ENCODE data around the gene PMEPA1. TPM values are rescaled to one million over a fixed set of nuclear protein-coding genes. Genes with fewer than 3 reads are reported as not detected.
A peak's percentile ranks its signal among the peaks of the same experiment; 100 is the strongest.

PMEPA1 gene
- polyA plus RNA-seq, 1 donor: 18.9 TPM

- H3K27ac ChIP-seq (ENCODE audit: low read length): no peak overlapping the region
- H3K4me3 ChIP-seq (ENCODE audit: low read length): no peak overlapping the region
- peaks cover 11% of the 10 kb centered on the region for H3K4me1 ChIP-seq (ENCODE audit: control insufficient read depth, insufficient read depth, low read length)
- H3K9me3 ChIP-seq (ENCODE audit: control insufficient read depth, low read depth, low read length): no peaks in the 10 kb centered on the region
- WGBS (ENCODE audit: insufficient coverage, low lambda C conversion rate): no CpG with 5 or more reads among the region's 7 CpGs
- H3K27me3 ChIP-seq (ENCODE audit: control insufficient read depth, insufficient read depth, low read length): peaks cover 5% of the 10 kb centered on the region
- peak in 1 of 2 donors; percentile 18 for DNase-seq
- H3K36me3 ChIP-seq (ENCODE audit: control insufficient read depth, insufficient read depth, low read length): no peaks in the 10 kb centered on the region
Measured at GRCh38 chr20:57749869-57750268, 40.1 kb upstream of the PMEPA1 start.

GRCh38 chr20:57749131-57749690 is 39.4 kb upstream of the PMEPA1 start:
- DNase-seq: peak in 1 of 2 donors; percentile 18
- no CpG with 5 or more reads among the region's 13 CpGs for WGBS (ENCODE audit: insufficient coverage, low lambda C conversion rate)
- Histone ChIP-seq H3K27me3 (ENCODE audit: control insufficient read depth, insufficient read depth, low read length) (peaks cover 5% of the 10 kb centered on the region), H3K36me3 (ENCODE audit: control insufficient read depth, insufficient read depth, low read length) (no peaks in the 10 kb centered on the region), H3K27ac (ENCODE audit: low read length) (peak overlapping the region; percentile 5), H3K4me3 (ENCODE audit: low read length) (no peak overlapping the region), H3K9me3 (ENCODE audit: control insufficient read depth, low read depth, low read length) (no peaks in the 10 kb centered on the region), H3K4me1 (ENCODE audit: control insufficient read depth, insufficient read depth, low read length) (peaks cover 11% of the 10 kb centered on the region)

- Histone ChIP-seq H3K27me3 (ENCODE audit: control insufficient read depth, insufficient read depth, low read length) (peaks cover 5% of the 10 kb centered on the region), H3K9me3 (ENCODE audit: control insufficient read depth, low read depth, low read length) (no peaks in the 10 kb centered on the region), H3K4me3 (ENCODE audit: low read length) (no peak overlapping the region), H3K27ac (ENCODE audit: low read length) (peak overlapping the region; percentile 6), H3K36me3 (ENCODE audit: control insufficient read depth, insufficient read depth, low read length) (no peaks in the 10 kb centered on the region), H3K4me1 (ENCODE audit: control insufficient read depth, insufficient read depth, low read length) (peaks cover 11% of the 10 kb centered on the region)
- WGBS (ENCODE audit: insufficient coverage, low lambda C conversion rate): 63% methylated on average over 5 of the region's 29 CpGs
- peak; percentile 29 to 68 for DNase-seq
Measured at GRCh38 chr20:57748601-57749130, 38.9 kb upstream of the PMEPA1 start.

GRCh38 chr20:57747861-57748481 is 38.2 kb upstream of the PMEPA1 start:
- 80% methylated on average over 2 of the region's 18 CpGs for WGBS (ENCODE audit: insufficient coverage, low lambda C conversion rate)
- peak overlapping the region; percentile 6 for H3K27ac ChIP-seq (ENCODE audit: low read length)
- no peaks in the 10 kb centered on the region for H3K36me3 ChIP-seq (ENCODE audit: control insufficient read depth, insufficient read depth, low read length)
- DNase-seq: no peak
- H3K9me3 ChIP-seq (ENCODE audit: control insufficient read depth, low read depth, low read length): no peaks in the 10 kb centered on the region
- peaks cover 5% of the 10 kb centered on the region for H3K27me3 ChIP-seq (ENCODE audit: control insufficient read depth, insufficient read depth, low read length)
- H3K4me1 ChIP-seq (ENCODE audit: control insufficient read depth, insufficient read depth, low read length): peaks cover 11% of the 10 kb centered on the region
- no peak overlapping the region for H3K4me3 ChIP-seq (ENCODE audit: low read length)

GRCh38 chr20:57746832-57747404 is 37.1 kb upstream of the PMEPA1 start:
- DNase-seq: no peak

GRCh38 chr20:57746201-57746600 is 36.4 kb upstream of the PMEPA1 start:
- H3K9me3 ChIP-seq (ENCODE audit: control insufficient read depth, low read depth, low read length): no peaks in the 10 kb centered on the region
- peaks cover 8% of the 10 kb centered on the region for H3K27me3 ChIP-seq (ENCODE audit: control insufficient read depth, insufficient read depth, low read length)
- H3K4me3 ChIP-seq (ENCODE audit: low read length): no peak overlapping the region
- no CpG with 5 or more reads among the region's 13 CpGs for WGBS (ENCODE audit: insufficient coverage, low lambda C conversion rate)
- no peak overlapping the region for H3K27ac ChIP-seq (ENCODE audit: low read length)
- H3K36me3 ChIP-seq (ENCODE audit: control insufficient read depth, insufficient read depth, low read length): no peaks in the 10 kb centered on the region
- no peak for DNase-seq
- H3K4me1 ChIP-seq (ENCODE audit: control insufficient read depth, insufficient read depth, low read length): peaks cover 11% of the 10 kb centered on the region

More at GRCh38 chr20:57746832-57747404, 37.1 kb upstream of the PMEPA1 start:
- Histone ChIP-seq H3K36me3 (ENCODE audit: control insufficient read depth, insufficient read depth, low read length) (no peaks in the 10 kb centered on the region), H3K4me1 (ENCODE audit: control insufficient read depth, insufficient read depth, low read length) (peaks cover 11% of the 10 kb centered on the region), H3K27me3 (ENCODE audit: control insufficient read depth, insufficient read depth, low read length) (peaks cover 8% of the 10 kb centered on the region), H3K9me3 (ENCODE audit: control insufficient read depth, low read depth, low read length) (no peaks in the 10 kb centered on the region), H3K27ac (ENCODE audit: low read length) (no peak overlapping the region), H3K4me3 (ENCODE audit: low read length) (no peak overlapping the region)
- WGBS (ENCODE audit: insufficient coverage, low lambda C conversion rate): 75% methylated on average over 2 of the region's 7 CpGs

- no peaks in the 10 kb centered on the region for H3K36me3 ChIP-seq (ENCODE audit: control insufficient read depth, insufficient read depth, low read length)
- WGBS (ENCODE audit: insufficient coverage, low lambda C conversion rate): no CpG with 5 or more reads among the region's 6 CpGs
- no peaks in the 10 kb centered on the region for H3K9me3 ChIP-seq (ENCODE audit: control insufficient read depth, low read depth, low read length)
- H3K27me3 ChIP-seq (ENCODE audit: control insufficient read depth, insufficient read depth, low read length): peaks cover 5% of the 10 kb centered on the region
- H3K4me3 ChIP-seq (ENCODE audit: low read length): no peak overlapping the region
- peaks cover 7% of the 10 kb centered on the region for H3K4me1 ChIP-seq (ENCODE audit: control insufficient read depth, insufficient read depth, low read length)
- no peak for DNase-seq
- H3K27ac ChIP-seq (ENCODE audit: low read length): no peak overlapping the region
Measured at GRCh38 chr20:57744206-57744605, 34.4 kb upstream of the PMEPA1 start.

GRCh38 chr20:57743450-57744095 is 33.8 kb upstream of the PMEPA1 start:
- DNase-seq: no peak
- 87% methylated on average over 3 of the region's 10 CpGs for WGBS (ENCODE audit: insufficient coverage, low lambda C conversion rate)
- Histone ChIP-seq H3K27ac (ENCODE audit: low read length) (no peak overlapping the region), H3K4me3 (ENCODE audit: low read length) (no peak overlapping the region), H3K27me3 (ENCODE audit: control insufficient read depth, insufficient read depth, low read length) (peaks cover 5% of the 10 kb centered on the region), H3K4me1 (ENCODE audit: control insufficient read depth, insufficient read depth, low read length) (peaks cover 4% of the 10 kb centered on the region), H3K9me3 (ENCODE audit: control insufficient read depth, low read depth, low read length) (no peaks in the 10 kb centered on the region), H3K36me3 (ENCODE audit: control insufficient read depth, insufficient read depth, low read length) (no peaks in the 10 kb centered on the region)

- no peak overlapping the region for H3K4me3 ChIP-seq (ENCODE audit: low read length)
- H3K27me3 ChIP-seq (ENCODE audit: control insufficient read depth, insufficient read depth, low read length): peaks cover 6% of the 10 kb centered on the region
- WGBS (ENCODE audit: insufficient coverage, low lambda C conversion rate): no CpG with 5 or more reads among the region's 11 CpGs
- H3K9me3 ChIP-seq (ENCODE audit: control insufficient read depth, low read depth, low read length): no peaks in the 10 kb centered on the region
- no peak overlapping the region for H3K27ac ChIP-seq (ENCODE audit: low read length)
- no peak for DNase-seq
- no peaks in the 10 kb centered on the region for H3K36me3 ChIP-seq (ENCODE audit: control insufficient read depth, insufficient read depth, low read length)
- no peaks in the 10 kb centered on the region for H3K4me1 ChIP-seq (ENCODE audit: control insufficient read depth, insufficient read depth, low read length)
Measured at GRCh38 chr20:57742507-57743181, 32.8 kb upstream of the PMEPA1 start.

- no peak overlapping the region for H3K4me3 ChIP-seq (ENCODE audit: low read length)
- no peaks in the 10 kb centered on the region for H3K9me3 ChIP-seq (ENCODE audit: control insufficient read depth, low read depth, low read length)
- peak in 1 of 2 donors; percentile 31 for DNase-seq
- H3K36me3 ChIP-seq (ENCODE audit: control insufficient read depth, insufficient read depth, low read length): no peaks in the 10 kb centered on the region
- H3K4me1 ChIP-seq (ENCODE audit: control insufficient read depth, insufficient read depth, low read length): no peaks in the 10 kb centered on the region
- no CpG with 5 or more reads among the region's 2 CpGs for WGBS (ENCODE audit: insufficient coverage, low lambda C conversion rate)
- no peak overlapping the region for H3K27ac ChIP-seq (ENCODE audit: low read length)
- peaks cover 7% of the 10 kb centered on the region for H3K27me3 ChIP-seq (ENCODE audit: control insufficient read depth, insufficient read depth, low read length)
Measured at GRCh38 chr20:57738484-57738883, 28.7 kb upstream of the PMEPA1 start.

Data from large intestine (tissue), 3 donors.